Neural progenitor cell (in vitro differentiated cells): ENCODE results near the gene ANXA8. TPM values are rescaled to one million over a fixed set of nuclear protein-coding genes. Genes with fewer than 3 reads are reported as not detected.

Source experiments
- DNase-seq: peaks from one replicate; pipeline ENCODE4 v3.0.0-alpha.2; 2016; ENCODE audit warnings: low spot score
- H2AFZ ChIP-seq: fragments of 200-600 bp; sonication (generic); replicated peaks from 2 replicates; pipeline ENCODE4 v1.6.1; 2016; ENCODE audit warnings: antibody characterized with exemption
- H3F3A ChIP-seq: fragments of 200-600 bp; sonication (generic); 2 replicates; pipeline ENCODE4 v1.6.1; 2016; ENCODE audit warnings: antibody characterized with exemption, low read depth
- H3K27ac ChIP-seq: fragments of 200-600 bp; sonication (generic); 2 replicates; pipeline ENCODE4 v1.5.1; 2016; ENCODE audit warnings: mild to moderate bottlenecking
- H3K27me3 ChIP-seq: fragments of 200-600 bp; sonication (generic); 2 replicates; pipeline ENCODE4 v1.6.1; 2016; ENCODE audit warnings: mild to moderate bottlenecking, moderate library complexity
- H3K36me3 ChIP-seq: fragments of 200-600 bp; sonication (generic); 2 replicates; pipeline ENCODE4 v1.5.1; 2016
- H3K4me1 ChIP-seq: fragments of 200-600 bp; sonication (generic); 2 replicates; pipeline ENCODE4 v1.6.1; 2016; ENCODE audit warnings: mixed run types
- H3K4me2 ChIP-seq: fragments of 200-600 bp; sonication (generic); 2 replicates; pipeline ENCODE4 v1.6.1; 2016
- H3K4me3 ChIP-seq: fragments of 200-600 bp; sonication (generic); 2 replicates; pipeline ENCODE4 v1.5.1; 2016
- H3K79me2 ChIP-seq: fragments of 200-600 bp; sonication (generic); 2 replicates; pipeline ENCODE4 v1.6.1; 2016; ENCODE audit warnings: low read depth
- H3K9ac ChIP-seq: fragments of 200-600 bp; sonication (generic); 2 replicates; pipeline ENCODE4 v1.6.1; 2016
- H3K9me3 ChIP-seq: fragments of 200-600 bp; sonication (generic); 2 replicates; pipeline ENCODE4 v1.5.1; 2016; ENCODE audit warnings: low read depth
- H4K20me1 ChIP-seq: fragments of 200-600 bp; sonication (generic); 2 replicates; pipeline ENCODE4 v1.6.1; 2016; ENCODE audit warnings: low read depth
- H3K27ac Mint-ChIP-seq: 3 replicates; pipeline ENCODE4 v1.8.0; 2021; ENCODE audit warnings: mixed read lengths
- H3K27me3 Mint-ChIP-seq: 2 replicates; pipeline ENCODE4 v1.8.0; 2022; ENCODE audit warnings: low read depth, mild to moderate bottlenecking, inconsistent platforms, moderate library complexity, mixed read lengths; ENCODE audit not compliant: insufficient read depth
- H3K36me3 Mint-ChIP-seq: 3 replicates; pipeline ENCODE4 v1.8.0; 2021; ENCODE audit warnings: mixed read lengths
- H3K4me1 Mint-ChIP-seq: 3 replicates; pipeline ENCODE4 v1.8.0; 2021; ENCODE audit warnings: mixed read lengths
- H3K4me3 Mint-ChIP-seq: 3 replicates; pipeline ENCODE4 v1.8.0; 2021; ENCODE audit warnings: mild to moderate bottlenecking, moderate library complexity, mixed read lengths
- H3K9me3 Mint-ChIP-seq: 3 replicates; pipeline ENCODE4 v1.8.0; 2020; ENCODE audit warnings: mixed read lengths
- EZH2 ChIP-seq: fragments of 200-600 bp; sonication (generic); IDR thresholded peaks from 2 replicates; pipeline ENCODE4 v1.6.1; 2017; ENCODE audit warnings: antibody characterized with exemption, mild to moderate bottlenecking, moderate library complexity
- EZH2phosphoT487 ChIP-seq: fragments of 200-600 bp; sonication (generic); IDR thresholded peaks from 2 replicates; pipeline ENCODE4 v1.6.1; 2017; ENCODE audit warnings: antibody characterized with exemption
- total RNA-seq: library from RNA; depleted of rRNA; stranded (reverse); fragments of >200 nt; gene quantifications from 2 replicates; pipeline ENCODE4 v1.2.3, GENCODE V29; 2015; ENCODE audit warnings: low replicate concordance
- TF ChIP-seq, protein P1 (sequence below): fragments of 200-600 bp; sonication (generic); IDR thresholded peaks from 2 replicates; pipeline ENCODE4 v1.5.1; 2017; ENCODE audit warnings: antibody characterized with exemption, mild to moderate bottlenecking

ANXA8 gene
- total RNA-seq, 1 donor from 2014 or later: not detected

DNA sequence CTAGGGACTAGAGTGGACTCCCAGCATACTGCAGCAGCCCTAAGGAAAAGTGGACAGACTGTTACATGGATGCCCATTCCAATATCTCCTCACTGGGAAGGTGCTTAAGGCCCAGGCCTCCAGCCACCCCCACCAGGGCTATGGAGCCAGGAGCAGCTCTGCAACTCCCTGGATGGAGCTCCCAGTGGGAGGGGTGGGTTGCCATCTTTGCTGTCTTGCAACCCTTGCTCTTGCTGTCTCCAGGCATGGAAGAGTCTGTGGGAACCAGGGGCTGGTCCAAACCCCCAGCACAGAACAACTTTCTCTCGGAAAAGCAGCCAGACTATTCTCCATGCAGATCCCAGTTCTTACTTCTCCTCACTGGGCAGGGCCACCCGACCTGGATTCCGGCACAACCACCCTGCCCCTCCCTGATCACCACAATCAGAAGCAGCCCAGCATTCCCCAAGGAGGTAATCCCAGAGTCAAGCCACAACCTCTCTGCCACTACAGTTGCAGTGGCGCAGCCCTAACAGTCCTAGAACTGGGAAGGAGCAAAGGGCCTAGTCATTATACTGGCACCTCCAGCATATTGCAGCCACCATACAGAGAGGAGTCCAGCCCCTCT lies 58.0 kb downstream of the ANXA8 start:
- Mint-ChIP-seq H3K36me3 (no peaks in the 10 kb centered on the region), H3K4me3 (no peak overlapping the region), H3K4me1 (peaks cover 8% of the 10 kb centered on the region), H3K27ac (no peak overlapping the region), H3K9me3 (peaks cover 2% of the 10 kb centered on the region), H3K27me3 (no peaks in the 10 kb centered on the region)
- H3K4me1 ChIP-seq: no peaks in the 10 kb centered on the region
- H3K9me3 ChIP-seq: no peaks in the 10 kb centered on the region
- TF ChIP-seq EZH2 (no peak), EZH2phosphoT487 (no peak)
- TF ChIP-seq, protein P1, sequence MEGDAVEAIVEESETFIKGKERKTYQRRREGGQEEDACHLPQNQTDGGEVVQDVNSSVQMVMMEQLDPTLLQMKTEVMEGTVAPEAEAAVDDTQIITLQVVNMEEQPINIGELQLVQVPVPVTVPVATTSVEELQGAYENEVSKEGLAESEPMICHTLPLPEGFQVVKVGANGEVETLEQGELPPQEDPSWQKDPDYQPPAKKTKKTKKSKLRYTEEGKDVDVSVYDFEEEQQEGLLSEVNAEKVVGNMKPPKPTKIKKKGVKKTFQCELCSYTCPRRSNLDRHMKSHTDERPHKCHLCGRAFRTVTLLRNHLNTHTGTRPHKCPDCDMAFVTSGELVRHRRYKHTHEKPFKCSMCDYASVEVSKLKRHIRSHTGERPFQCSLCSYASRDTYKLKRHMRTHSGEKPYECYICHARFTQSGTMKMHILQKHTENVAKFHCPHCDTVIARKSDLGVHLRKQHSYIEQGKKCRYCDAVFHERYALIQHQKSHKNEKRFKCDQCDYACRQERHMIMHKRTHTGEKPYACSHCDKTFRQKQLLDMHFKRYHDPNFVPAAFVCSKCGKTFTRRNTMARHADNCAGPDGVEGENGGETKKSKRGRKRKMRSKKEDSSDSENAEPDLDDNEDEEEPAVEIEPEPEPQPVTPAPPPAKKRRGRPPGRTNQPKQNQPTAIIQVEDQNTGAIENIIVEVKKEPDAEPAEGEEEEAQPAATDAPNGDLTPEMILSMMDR: no peak
- no peak overlapping the region for H3K4me3 ChIP-seq
- H3F3A ChIP-seq: no peaks in the 10 kb centered on the region
- H2AFZ ChIP-seq: no peak overlapping the region
- H3K36me3 ChIP-seq: no peaks in the 10 kb centered on the region
- H4K20me1 ChIP-seq: no peaks in the 10 kb centered on the region
- no peaks in the 10 kb centered on the region for H3K27me3 ChIP-seq
- H3K9ac ChIP-seq: no peak overlapping the region
- no peak for DNase-seq
- no peak overlapping the region for H3K27ac ChIP-seq
- H3K4me2 ChIP-seq: no peak overlapping the region
- no peaks in the 10 kb centered on the region for H3K79me2 ChIP-seq

DNA sequence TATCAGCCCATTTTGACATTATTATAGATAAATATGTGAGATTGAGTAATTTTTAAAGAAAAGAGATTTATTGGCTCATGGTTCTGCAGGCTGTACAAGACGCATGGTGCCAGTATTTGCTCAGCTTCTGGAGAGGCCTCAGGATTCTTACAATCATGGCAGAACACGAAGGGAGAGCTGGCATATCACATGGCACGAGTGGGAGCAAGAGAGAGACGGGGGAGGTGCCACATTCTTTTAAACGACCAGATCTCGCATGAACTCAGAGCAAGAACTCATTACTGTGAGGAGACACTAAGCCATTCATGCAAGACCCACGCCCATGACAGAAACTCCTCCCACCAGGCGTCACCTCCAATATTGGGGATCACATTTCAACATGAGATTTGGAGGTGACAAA lies 59.7 kb downstream of the ANXA8 start:
- Mint-ChIP-seq H3K27ac (no peak overlapping the region), H3K4me1 (peaks cover 13% of the 10 kb centered on the region)
- no peaks in the 10 kb centered on the region for H3K79me2 ChIP-seq

DNA sequence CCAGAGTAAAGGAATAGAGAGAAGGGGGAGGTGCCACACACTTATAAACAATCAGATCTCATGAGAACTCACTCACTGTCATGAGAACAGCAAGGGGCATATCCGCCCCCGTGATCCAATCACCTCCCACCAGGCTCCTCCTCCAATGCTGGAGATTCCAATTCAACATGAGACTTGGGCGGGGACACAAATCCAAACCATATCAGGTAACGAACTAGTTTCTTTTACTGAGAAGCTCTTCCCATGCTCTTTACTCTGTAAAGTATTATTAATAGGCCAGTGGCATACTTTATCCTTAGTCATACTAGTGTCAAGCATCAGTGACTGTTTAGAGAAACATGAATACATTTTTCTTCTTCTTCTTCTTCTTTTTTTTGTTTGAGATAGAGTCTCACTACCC lies 60.4 kb downstream of the ANXA8 start:
- DNase-seq: no peak
- no peak overlapping the region for H3K4me2 ChIP-seq
- H3K4me1 Mint-ChIP-seq: peaks cover 13% of the 10 kb centered on the region
- H3K9ac ChIP-seq: no peak overlapping the region
- no peaks in the 10 kb centered on the region for H3K9me3 ChIP-seq
- no peak overlapping the region for H2AFZ ChIP-seq
- H3K36me3 Mint-ChIP-seq: no peaks in the 10 kb centered on the region
- TF ChIP-seq EZH2phosphoT487: no peak
- TF ChIP-seq EZH2: no peak
- TF ChIP-seq, protein P1: no peak
- H3K27me3 ChIP-seq: no peaks in the 10 kb centered on the region
- H3F3A ChIP-seq: no peaks in the 10 kb centered on the region
- H3K27me3 Mint-ChIP-seq: no peaks in the 10 kb centered on the region
- H3K27ac Mint-ChIP-seq: no peak overlapping the region
- H4K20me1 ChIP-seq: no peaks in the 10 kb centered on the region
- H3K36me3 ChIP-seq: no peaks in the 10 kb centered on the region
- no peaks in the 10 kb centered on the region for H3K79me2 ChIP-seq
- no peaks in the 10 kb centered on the region for H3K4me1 ChIP-seq
- no peak overlapping the region for H3K4me3 ChIP-seq
- H3K4me3 Mint-ChIP-seq: no peak overlapping the region
- peaks cover 2% of the 10 kb centered on the region for H3K9me3 Mint-ChIP-seq
- no peak overlapping the region for H3K27ac ChIP-seq

More for the DNA sequence above, 59.7 kb downstream of the ANXA8 start:
- no peaks in the 10 kb centered on the region for H3K9me3 ChIP-seq
- no peaks in the 10 kb centered on the region for H3K36me3 Mint-ChIP-seq
- H2AFZ ChIP-seq: no peak overlapping the region
- no peaks in the 10 kb centered on the region for H3K27me3 ChIP-seq
- H3K9me3 Mint-ChIP-seq: peaks cover 2% of the 10 kb centered on the region
- DNase-seq: no peak
- H3K27ac ChIP-seq: no peak overlapping the region
- no peak overlapping the region for H3K4me3 Mint-ChIP-seq
- TF ChIP-seq EZH2: no peak
- TF ChIP-seq EZH2phosphoT487: no peak
- TF ChIP-seq, protein P1: no peak
- no peaks in the 10 kb centered on the region for H3K27me3 Mint-ChIP-seq
- no peak overlapping the region for H3K9ac ChIP-seq
- H4K20me1 ChIP-seq: no peaks in the 10 kb centered on the region
- no peak overlapping the region for H3K4me3 ChIP-seq
- no peaks in the 10 kb centered on the region for H3F3A ChIP-seq
- H3K4me1 ChIP-seq: no peaks in the 10 kb centered on the region
- H3K4me2 ChIP-seq: no peak overlapping the region
- H3K36me3 ChIP-seq: no peaks in the 10 kb centered on the region
